K562 (cell line): ENCODE measurements around the gene RIIAD1. TPM values are rescaled to one million over a fixed set of nuclear protein-coding genes. Genes with fewer than 3 reads are reported as not detected.

Experiments
- ATAC-seq: fragments of 200-7000 bp; cut with Tn5 transposase; 3 replicates; pipeline ENCODE4 v1.9.1; 2020; ENCODE audit warnings: moderate library complexity
- BruUV-seq: library from RNA; stranded (reverse); fragments of 400-500 nt; replicated peaks from 2 replicates; lab custom pipeline; 2021; lab: Mats Ljungman, UMichigan
- CTCF ChIA-PET: fragments of 300-600 bp; formaldehyde crosslinking; extraction: SDS; loops from one replicate; lab custom pipeline; 2021; ENCODE audit warnings: low intra/inter-chr PET ratio; lab: Yijun Ruan, JAX
- POLR2A ChIA-PET: fragments of 300-600, 350-650 bp; sonication (Branson Sonifier 250); formaldehyde crosslinking; extraction: SDS; loops from one replicate; lab custom pipeline; 2021; ENCODE audit warnings: antibody characterized with exemption, inconsistent platforms; lab: Yijun Ruan, JAX
- DNase-seq, 4 experiments: peaks; one replicate each; pipeline versions ENCODE4 v3.0.0 to v3.0.0-alpha.2; 2011 to 2018; ENCODE audit warnings: low spot score in 3 of 4, mixed read lengths in 3 of 4; ENCODE audit errors: extremely low read depth in 1 of 4
- FAIRE-seq: peaks from 2 replicates; lab custom pipeline; 2011; peaks lifted over from hg19 to GRCh38; lab: Jason Lieb, UNC
- H2AFZ ChIP-seq: 2 replicates; pipeline ENCODE4 v1.6.0; 2011; ENCODE audit warnings: low read depth, low read length, control low read depth, inconsistent platforms
- H3K27ac ChIP-seq: fragments of 200-600 bp; 3 replicates; pipeline ENCODE4 v1.8.0; 2011; ENCODE audit warnings: low read depth, mild to moderate bottlenecking, control low read depth, inconsistent platforms, low read length, moderate library complexity, mixed read lengths; ENCODE audit errors: extremely low read depth
- H3K27me3 ChIP-seq, 2 experiments: fragments of 300-600 bp in 1 of 2; 2 replicates in 1 of 2; 3 replicates in 1 of 2; pipeline versions ENCODE4 v1.6.0 to v1.8.0; 2011; ENCODE audit warnings: inconsistent platforms in 2 of 2, low read length in 2 of 2, mild to moderate bottlenecking in 1 of 2, mixed read lengths in 1 of 2, moderate library complexity in 1 of 2; ENCODE audit not compliant: control insufficient read depth in 2 of 2, insufficient read depth in 2 of 2
- H3K36me3 ChIP-seq: fragments of 300-600 bp; 3 replicates; pipeline ENCODE4 v1.8.0; 2011; ENCODE audit warnings: mild to moderate bottlenecking, low read length, inconsistent platforms; ENCODE audit not compliant: control insufficient read depth, insufficient read depth
- H3K4me1 ChIP-seq, 2 experiments: fragments of 200-600 bp in 1 of 2; replicated peaks in 1 of 2; 2 replicates in 1 of 2; 3 replicates in 1 of 2; pipeline versions ENCODE4 v1.5.1 to v1.8.0; 2011; ENCODE audit warnings: inconsistent platforms in 2 of 2, low read length in 2 of 2, mild to moderate bottlenecking in 1 of 2, mixed read lengths in 1 of 2, moderate library complexity in 1 of 2; ENCODE audit not compliant: control insufficient read depth in 2 of 2, insufficient read depth in 2 of 2
- H3K4me2 ChIP-seq: 2 replicates; pipeline ENCODE4 v1.6.1; 2011; ENCODE audit warnings: low read length, control low read depth, inconsistent platforms, mixed read lengths; ENCODE audit not compliant: insufficient read depth
- H3K4me3 ChIP-seq: fragments of 200-600 bp; sonication (generic), shearing (Covaris generic); 2 replicates; pipeline ENCODE4 v1.5.1; 2016; ENCODE audit warnings: control low read depth, inconsistent platforms
- H3K79me2 ChIP-seq: fragments of 200-600 bp; 3 replicates; pipeline ENCODE4 v1.8.0; 2011; ENCODE audit warnings: low read length, inconsistent platforms; ENCODE audit not compliant: control insufficient read depth, insufficient read depth
- H3K9ac ChIP-seq, 2 experiments: 2 replicates each; pipeline versions ENCODE4 v1.6.0 to v1.6.1; 2011; ENCODE audit warnings: low read depth in 2 of 2, low read length in 2 of 2, control low read depth in 1 of 2, inconsistent platforms in 1 of 2, mild to moderate bottlenecking in 1 of 2, mixed read lengths in 1 of 2; ENCODE audit not compliant: insufficient read depth in 1 of 2
- H3K9me1 ChIP-seq: one replicate; pipeline ENCODE4 v1.6.0; 2011; ENCODE audit warnings: inconsistent platforms, mild to moderate bottlenecking, low read length, moderate library complexity; ENCODE audit not compliant: control insufficient read depth, insufficient read depth
- H3K9me3 ChIP-seq: replicated peaks from 2 replicates; pipeline ENCODE4 v1.5.1; 2011; ENCODE audit warnings: low read depth, low read length, inconsistent platforms; ENCODE audit not compliant: control insufficient read depth, insufficient read depth
- H4K20me1 ChIP-seq: replicated peaks from 2 replicates; pipeline ENCODE4 v1.6.1; 2011; ENCODE audit warnings: low read length, inconsistent platforms, mixed read lengths; ENCODE audit not compliant: control insufficient read depth, insufficient read depth
- ARID4B ChIP-seq: sonication (generic); formaldehyde crosslinking; IDR thresholded peaks from 2 replicates; pipeline ENCODE4 v1.8.0; 2022; ENCODE audit warnings: mild to moderate bottlenecking, missing genetic modification reagents
- CREB1 ChIP-seq, 2 experiments: sonication (generic) in 1 of 2; formaldehyde crosslinking in 1 of 2; IDR thresholded peaks; 2 replicates each; pipeline versions ENCODE4 v1.6.1 to v1.8.0; 2012 to 2022; ENCODE audit warnings: inconsistent platforms in 1 of 2, mild to moderate bottlenecking in 1 of 2, missing genetic modification reagents in 1 of 2, moderate library complexity in 1 of 2
- ELK1 ChIP-seq: sonication (generic); formaldehyde crosslinking; IDR thresholded peaks from 2 replicates; pipeline ENCODE4 v1.8.1; 2022; ENCODE audit warnings: missing genetic modification reagents
- FOXJ2 ChIP-seq: fragments of 200-800 bp; sonication (Bioruptor generic); IDR thresholded peaks from 2 replicates; pipeline ENCODE4 v1.6.1; 2016; ENCODE audit warnings: missing genetic modification characterization, missing compliant biosample characterization
- GTF2E2 ChIP-seq: fragments of 200-800 bp; sonication (Bioruptor generic); IDR thresholded peaks from 2 replicates; pipeline ENCODE4 v1.6.1; 2016; ENCODE audit warnings: missing genetic modification characterization, missing compliant biosample characterization
- PRDM10 ChIP-seq: fragments of 450-650 bp; IDR thresholded peaks from 2 replicates; pipeline ENCODE4 v1.6.1; 2018; ENCODE audit not compliant: partially characterized antibody
- RBM15 ChIP-seq: fragments of 200-400 bp; formaldehyde crosslinking; IDR thresholded peaks from 2 replicates; pipeline ENCODE4 v1.6.1; 2018; ENCODE audit warnings: mild to moderate bottlenecking, low read length, moderate library complexity; ENCODE audit not compliant: insufficient read depth
- SMC3 ChIP-seq: conservative IDR thresholded peaks from 2 replicates; pipeline ENCODE4 v1.6.1; 2011; ENCODE audit warnings: low read depth, low read length, improper control_type of control experiment; ENCODE audit not compliant: insufficient read depth
- TAF9B ChIP-seq: fragments of 450-650 bp; IDR thresholded peaks from 2 replicates; pipeline ENCODE4 v1.6.1; 2018; ENCODE audit warnings: mild to moderate bottlenecking; ENCODE audit not compliant: partially characterized antibody
- WGBS: fragments of 100-300 bp; shearing (Covaris generic); methylation state at CpG from one replicate; pipeline ENCODE4 v1.1.6; 2016; ENCODE audit warnings: low coverage, mixed read lengths; ENCODE audit not compliant: insufficient coverage; ENCODE audit errors: missing lambda C conversion rate; 5-methylcytosine and 5-hydroxymethylcytosine counted together
- in situ Hi-C: fragments of 300-500 bp; cut with MboI; formaldehyde crosslinking; loops from 4 replicates; pipeline ENCODE4 v1.15.0; 2018; ENCODE audit warnings: inconsistent platforms, mixed read lengths
- intact Hi-C: fragments of 100-400 bp; cut with micrococcal nuclease; formaldehyde crosslinking; loops from 2 replicates; pipeline ENCODE4 v1.14.2; 2022
- polyA plus RNA-seq, 8 experiments: library from polyadenylated mRNA; depleted of rRNA in 4 of 8; stranded (reverse) in 5 of 8; unstranded in 3 of 8; fragments of >200 nt; fragmentation: Nextera tagmentation in 2 of 8; fragmentation: Illumina TruSeq in 1 of 8; extraction: Ambion mirVana in 2 of 8; extraction: Trizol in 1 of 8; gene quantifications; 2 replicates each; pipeline versions ENCODE4 v1.2.1 to v1.2.3, GENCODE V29; 2011 to 2014; ENCODE audit warnings: inconsistent platforms in 1 of 8, missing spikeins in 1 of 8
- total RNA-seq, 7 experiments: library from RNA; depleted of rRNA in 6 of 7; stranded (reverse); fragments of >200 nt in 6 of 7; fragmentation: Illumina TruSeq in 2 of 7; extraction: Trizol in 2 of 7; gene quantifications; 2 replicates each; pipeline versions ENCODE4 v1.2.1 to v1.2.3, GENCODE V29; 2011 to 2021; ENCODE audit warnings: low replicate concordance in 1 of 7

Gene RIIAD1
- total and polyA plus RNA-seq, 9 of the 15 experiments (the other 6 are each of a cell fraction or from before 2014, with no cell fraction given), result not detected

GRCh38 chr1:151776665-151777062 is 55.3 kb downstream of the RIIAD1 start:
- intact Hi-C loops, result no loop called here
- Histone ChIP-seq H3K36me3 (peaks cover 10% of the 10 kb centered on the region; the same call in 2 of the 3 replicates), H3K4me3 (no peak overlapping the region), H4K20me1 (0 out of 2 replicates have a peak, but pooled peaks cover 2% of the 10 kb centered on the region), H3K4me1 (peaks cover 21 to 38% of the 10 kb centered on the region in 2 experiments), H3K4me2 (peak overlapping the region; percentile 57; the same call in 1 of the 2 replicates), H3K9ac (no peak overlapping the region), H3K9me3 (0 out of 2 replicates have a peak, but pooled peaks cover 2% of the 10 kb centered on the region), H3K9me1 (no peaks in the 10 kb centered on the region), H2AFZ (no peak overlapping the region; the same call in 1 of the 2 replicates), H3K79me2 (no peaks in the 10 kb centered on the region), H3K27ac (no peak overlapping the region; the same call in 2 of the 3 replicates), H3K27me3 (no peaks in the 10 kb centered on the region)
- ChIA-PET POLR2A (interaction anchor here (0.6 to 1.4 kb wide), 5 partner anchors 12 to 26 kb away, joined by 3 to 4 read pairs (median 3); no protein-coding TSS in a partner anchor), CTCF (no interaction called here)
- 91% methylated on average over 3 of the region's 3 CpGs for WGBS
- BruUV-seq, result no TSS peak
- FAIRE-seq (no peak), ATAC-seq (no peak), DNase-seq (no peak)
- in situ Hi-C loops, result no loop called here
- no peak for TF ChIP-seq GTF2E2 (tag)
- no peak for TF ChIP-seq ARID4B (CRISPR knock-in tag)
- TF ChIP-seq TAF9B, result no peak
- TF ChIP-seq CREB1 (IDR thresholded peaks at IDR 0.05), result no peak
- no peak for TF ChIP-seq CREB1 (CRISPR knock-in tag; IDR thresholded peaks at IDR 0.05)
- TF ChIP-seq RBM15, result no peak
- no peak for TF ChIP-seq SMC3
- no peak for TF ChIP-seq ELK1 (CRISPR knock-in tag)
- no peak for TF ChIP-seq FOXJ2 (tag)
- TF ChIP-seq PRDM10, result no peak
